HG03571 (cell line): Measurements from ENCODE around the gene ADCK2.
"Not testable (repeated sequence)": the region's sequence is repeated elsewhere in the genome, so short reads cannot be mapped to it uniquely, and the experiment has no call there.

ENCODE experiments used
- ATAC-seq: cut with Tn5 transposase; IDR thresholded peaks from one replicate; pipeline ENCODE4 v1.9.1; 2021; ENCODE audit not compliant: unreplicated experiment

Gene ADCK2

DNA sequence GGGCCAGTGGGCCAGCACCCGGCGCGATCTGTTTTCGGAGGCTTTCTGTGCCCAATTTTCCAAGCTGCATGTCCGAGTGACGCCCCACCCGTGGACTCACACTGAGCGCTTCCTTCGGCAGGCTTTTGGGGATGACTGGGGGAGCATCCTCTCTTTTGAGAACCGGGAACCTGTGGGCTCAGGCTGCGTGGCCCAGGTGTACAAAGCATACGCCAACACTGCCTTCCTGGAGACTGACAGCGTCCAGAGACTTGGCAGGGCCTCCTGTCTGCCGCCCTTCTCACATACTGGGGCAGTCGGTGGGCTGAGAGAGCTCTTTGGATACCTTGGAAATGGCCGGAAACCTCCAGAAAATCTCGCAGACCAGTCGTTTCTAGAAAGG, 1.0 kb downstream of the ADCK2 start:
- no peak for ATAC-seq

DNA sequence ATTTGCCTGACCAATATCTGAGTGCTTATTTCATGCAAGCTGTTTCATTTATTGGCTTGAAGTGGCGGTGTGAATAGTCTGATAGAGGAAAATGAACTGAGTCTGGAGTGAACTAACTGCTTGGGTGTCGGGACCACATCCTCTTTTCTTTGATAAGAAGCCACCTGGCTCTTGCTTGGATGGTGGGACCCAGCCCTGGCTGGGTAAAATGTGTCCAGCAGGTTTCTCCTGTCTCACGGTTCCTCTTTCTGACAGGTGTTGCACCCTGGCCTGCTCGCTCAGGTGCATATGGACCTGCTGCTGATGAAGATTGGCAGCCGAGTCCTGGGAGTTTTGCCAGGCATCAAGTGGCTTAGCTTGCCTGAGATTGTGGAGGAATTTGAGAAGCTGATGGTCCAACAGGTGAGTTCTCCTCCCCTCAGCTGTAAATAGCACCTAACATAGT, 1.6 kb downstream of the ADCK2 start:
- no peak for ATAC-seq

DNA sequence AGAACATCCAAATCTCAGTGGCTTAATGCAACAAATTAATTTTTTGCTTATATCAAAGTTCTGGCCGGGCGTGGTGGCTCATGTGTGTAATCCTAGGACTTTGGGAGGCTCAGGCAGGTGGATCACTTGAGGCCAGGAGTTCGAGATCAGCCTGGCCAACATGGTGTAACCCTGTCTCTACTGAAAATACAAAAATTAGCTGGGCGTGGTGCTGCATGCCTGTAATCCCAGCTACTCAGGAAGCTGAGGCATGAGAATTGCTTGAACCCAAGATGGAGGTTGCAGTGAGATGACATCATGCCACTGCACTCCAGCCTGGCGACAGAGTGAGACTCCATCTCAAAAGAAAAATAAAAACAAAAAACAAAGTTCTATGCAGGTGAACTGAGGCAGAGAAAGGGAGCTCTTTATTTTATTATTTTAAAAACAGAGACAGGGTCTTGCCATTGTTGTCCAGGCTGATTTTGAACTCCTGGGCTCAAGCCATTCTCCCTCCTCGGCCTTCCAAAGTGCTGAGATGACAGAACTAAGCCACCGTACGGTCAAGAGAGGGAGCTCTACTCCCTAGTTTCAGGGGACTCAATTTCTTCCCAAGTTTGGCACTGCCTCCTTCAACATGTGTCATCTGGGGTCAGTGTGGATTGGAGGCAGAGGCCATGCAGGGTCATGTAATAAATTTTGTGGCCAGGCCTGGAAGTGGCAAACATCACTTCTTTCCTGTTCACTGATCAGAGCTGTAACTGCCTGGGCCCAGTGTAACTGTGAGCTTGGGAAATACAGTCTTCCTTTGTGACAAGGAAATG, 2.4 kb downstream of the ADCK2 start:
- ATAC-seq: no peak

DNA sequence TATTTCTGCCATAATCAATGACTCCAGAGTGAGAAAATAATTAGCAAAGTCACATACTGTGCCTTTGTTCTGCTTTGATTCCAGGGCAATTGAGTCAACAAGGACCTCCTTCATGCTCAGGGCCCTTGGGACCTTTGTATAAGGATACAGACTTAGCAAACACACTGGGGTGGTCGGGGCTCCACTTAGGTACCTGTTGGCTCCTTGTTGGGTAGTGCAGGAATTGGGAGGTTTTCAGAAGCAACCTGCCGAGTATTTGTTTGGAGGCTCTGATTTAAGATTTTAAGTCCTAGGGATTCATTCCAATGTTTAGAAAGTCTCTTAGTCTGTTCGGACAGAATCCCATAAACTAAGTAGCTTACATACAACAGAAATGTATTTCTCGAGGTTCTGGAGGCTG, 3.0 kb downstream of the ADCK2 start:
- ATAC-seq: no peak

DNA sequence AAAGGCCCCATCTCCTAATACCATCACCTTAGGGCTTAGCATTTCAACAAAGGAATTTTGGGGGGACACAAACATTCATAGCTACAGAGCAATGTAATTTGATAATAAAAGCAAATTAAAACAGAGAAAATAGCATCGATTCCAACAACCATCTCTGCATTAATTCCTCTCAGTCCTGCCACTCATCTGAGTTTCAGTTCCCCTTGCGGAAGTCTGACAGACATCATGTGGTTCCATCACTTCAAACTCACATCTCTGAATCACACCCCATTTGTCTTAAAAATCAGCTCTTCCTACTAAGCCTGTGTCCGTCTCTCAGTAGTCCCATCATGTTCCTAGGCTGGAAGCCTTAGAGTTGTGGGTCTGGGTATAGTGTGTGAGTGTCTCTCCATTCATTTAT, 3.6 kb downstream of the ADCK2 start:
- ATAC-seq: peak; percentile 47

DNA sequence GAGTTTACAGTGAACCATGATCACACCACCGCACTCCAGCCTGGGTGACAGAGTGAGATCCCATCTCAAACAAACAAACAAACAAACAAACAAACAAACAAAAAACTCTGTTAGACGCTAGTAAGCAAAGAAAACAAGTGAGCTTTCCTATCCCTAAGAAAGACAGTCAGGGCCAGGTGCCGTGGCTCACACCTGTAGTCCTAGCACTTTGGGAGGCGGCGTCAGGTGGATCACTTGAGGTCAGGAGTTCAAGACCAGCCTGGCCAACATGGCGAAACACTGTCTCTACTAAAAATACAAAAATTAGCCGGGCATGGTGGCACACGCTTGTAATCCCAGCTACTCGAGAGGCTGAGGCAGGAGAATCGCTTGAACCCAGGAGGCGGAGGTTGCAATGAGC, 4.2 kb downstream of the ADCK2 start:
- ATAC-seq: not testable (repeated sequence)

DNA sequence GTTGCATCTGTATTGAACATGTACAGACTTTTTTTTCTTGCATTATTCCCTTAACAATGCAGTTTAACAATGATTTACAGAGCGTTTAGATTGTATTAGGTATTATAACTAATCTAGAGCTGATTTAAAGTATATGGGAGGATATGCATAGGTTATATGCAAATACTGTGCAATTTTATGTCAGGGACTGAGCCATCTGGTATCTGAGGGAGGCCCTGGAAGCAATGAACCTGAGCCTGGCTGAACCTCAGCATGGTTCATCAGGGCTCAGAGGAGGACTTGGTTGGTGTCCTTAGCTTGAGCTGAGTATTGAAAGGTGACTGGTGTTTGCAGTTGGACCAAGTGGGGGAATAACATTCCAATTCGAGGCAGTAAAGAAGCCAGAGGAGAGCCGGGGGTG, 4.8 kb downstream of the ADCK2 start:
- ATAC-seq: no peak

DNA sequence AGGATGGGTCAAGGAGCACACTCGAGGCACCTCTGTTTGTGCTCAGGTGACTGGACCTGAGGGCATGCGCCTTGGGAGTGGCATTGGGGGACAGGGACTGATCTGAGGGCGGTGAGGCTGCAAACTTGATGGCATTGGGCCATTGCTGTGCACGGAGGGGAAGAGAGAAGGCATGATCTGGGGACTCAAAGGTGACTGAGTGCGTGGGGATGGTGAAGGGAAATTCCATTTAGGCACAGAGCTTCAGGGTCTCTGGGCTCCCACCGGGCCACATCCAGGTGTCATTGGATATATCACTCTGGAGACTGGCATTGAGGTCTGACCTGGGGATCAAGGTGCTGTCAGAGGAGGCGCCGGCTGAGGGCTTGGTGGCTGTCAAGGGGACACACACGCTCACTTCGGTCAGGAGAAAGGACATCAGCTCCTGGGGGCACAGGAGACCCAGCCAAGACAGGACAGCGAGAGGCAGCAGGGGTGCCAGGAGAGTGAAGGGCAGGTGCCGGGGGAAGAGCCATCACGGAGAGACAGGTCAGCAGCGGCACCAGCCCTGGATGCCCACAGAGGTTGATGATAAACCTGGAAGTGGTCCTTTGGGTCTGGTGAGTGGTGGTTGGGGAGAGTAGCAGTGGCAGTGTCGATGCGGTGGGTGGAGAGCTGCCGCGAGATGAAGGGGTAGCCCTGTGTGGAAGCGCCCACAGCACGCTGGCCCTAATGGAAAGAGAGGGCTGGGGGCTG, 5.5 kb downstream of the ADCK2 start:
- ATAC-seq: no peak

DNA sequence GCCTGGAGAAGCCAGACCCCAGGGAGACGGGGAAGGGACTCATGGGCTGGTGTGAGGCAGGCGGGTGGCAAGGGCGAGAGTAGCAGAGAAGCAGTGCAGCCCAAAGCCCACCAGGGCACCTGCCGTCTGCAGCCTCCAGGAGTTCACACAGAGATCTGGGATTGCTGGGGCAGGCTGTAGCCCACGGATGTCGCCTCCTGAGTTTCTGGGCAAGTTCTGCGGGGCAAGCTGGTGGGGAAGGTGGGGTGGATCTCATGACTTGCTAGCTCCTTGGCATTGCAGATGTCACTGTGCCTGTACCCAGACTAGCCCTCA, 6.0 kb downstream of the ADCK2 start:
- no peak for ATAC-seq

DNA sequence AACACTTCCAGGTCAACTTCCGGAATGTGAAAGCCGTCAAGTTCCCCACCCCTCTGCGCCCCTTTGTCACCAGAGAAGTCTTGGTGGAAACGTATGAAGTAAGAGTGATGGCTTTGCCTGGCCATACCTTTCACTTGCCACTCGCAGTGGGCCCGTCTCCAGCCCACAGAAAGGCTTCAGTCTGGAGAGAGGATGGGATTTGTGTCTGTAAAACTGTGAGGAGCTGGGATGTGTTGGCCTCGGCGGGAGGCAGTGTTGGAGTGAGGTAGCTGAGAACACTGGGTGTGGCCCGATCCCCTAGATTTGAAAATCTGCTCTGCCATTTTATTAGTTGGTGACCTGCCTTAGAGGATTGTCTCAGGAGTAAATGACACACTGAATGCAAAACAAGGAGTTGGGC, 6.4 kb downstream of the ADCK2 start:
- no peak for ATAC-seq

DNA sequence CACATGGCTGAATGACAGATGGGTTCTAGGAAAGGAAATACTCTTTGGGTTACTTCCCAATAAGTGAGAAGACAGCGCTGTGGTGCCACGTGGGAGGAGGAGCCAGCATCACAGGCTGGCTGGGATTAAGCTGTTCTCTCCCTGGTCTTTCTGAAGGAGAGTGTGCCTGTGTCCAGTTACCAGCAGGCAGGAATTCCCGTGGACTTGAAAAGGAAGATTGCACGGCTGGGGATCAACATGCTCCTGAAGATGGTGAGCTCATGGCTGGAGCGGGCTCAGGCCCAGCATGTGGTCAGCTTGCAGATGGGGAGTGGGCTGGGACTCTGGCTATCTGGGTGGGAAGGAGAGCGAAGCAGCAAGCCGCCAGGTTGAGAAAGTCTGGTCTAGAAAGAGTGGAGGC, 8.1 kb downstream of the ADCK2 start:
- no peak for ATAC-seq

DNA sequence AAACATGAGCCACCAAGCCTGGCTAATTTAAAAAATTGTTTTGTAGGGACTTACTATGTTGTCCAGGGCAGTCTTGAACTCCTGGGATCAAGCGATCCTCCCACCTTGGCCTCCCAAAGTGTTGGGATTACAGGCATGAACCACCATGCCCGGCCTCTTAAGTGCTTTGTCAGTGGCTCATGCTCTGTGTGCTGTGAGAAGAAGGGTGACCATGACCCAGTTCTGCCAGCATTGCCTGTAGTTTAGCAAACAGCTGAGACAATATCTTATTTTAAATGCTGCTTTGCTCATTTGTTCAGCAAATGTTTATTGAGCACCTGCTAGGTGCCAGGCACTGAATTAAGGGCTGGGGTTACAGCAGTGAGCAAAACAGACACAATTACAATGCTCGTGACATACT, 9.0 kb downstream of the ADCK2 start:
- ATAC-seq: no peak

DNA sequence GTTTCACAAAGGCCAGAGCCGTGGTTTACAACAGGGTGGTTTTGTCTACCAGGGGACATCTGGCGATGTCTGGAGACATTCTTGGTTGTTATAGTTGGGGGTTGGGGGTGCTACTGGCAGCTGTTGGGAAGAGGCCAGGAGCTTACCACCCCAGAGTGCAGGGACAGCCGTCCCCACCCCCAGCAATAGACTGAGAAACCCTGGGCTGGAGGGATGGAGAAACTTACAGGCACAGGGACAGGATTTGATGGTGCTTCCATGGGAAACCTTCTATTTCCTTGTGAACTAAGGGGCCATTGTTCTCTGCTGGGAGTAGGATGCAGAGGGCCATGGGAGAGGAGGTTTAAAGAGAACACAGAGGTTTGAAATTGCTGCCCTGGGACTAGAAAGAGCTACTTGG, 10.9 kb downstream of the ADCK2 start:
- no peak for ATAC-seq

DNA sequence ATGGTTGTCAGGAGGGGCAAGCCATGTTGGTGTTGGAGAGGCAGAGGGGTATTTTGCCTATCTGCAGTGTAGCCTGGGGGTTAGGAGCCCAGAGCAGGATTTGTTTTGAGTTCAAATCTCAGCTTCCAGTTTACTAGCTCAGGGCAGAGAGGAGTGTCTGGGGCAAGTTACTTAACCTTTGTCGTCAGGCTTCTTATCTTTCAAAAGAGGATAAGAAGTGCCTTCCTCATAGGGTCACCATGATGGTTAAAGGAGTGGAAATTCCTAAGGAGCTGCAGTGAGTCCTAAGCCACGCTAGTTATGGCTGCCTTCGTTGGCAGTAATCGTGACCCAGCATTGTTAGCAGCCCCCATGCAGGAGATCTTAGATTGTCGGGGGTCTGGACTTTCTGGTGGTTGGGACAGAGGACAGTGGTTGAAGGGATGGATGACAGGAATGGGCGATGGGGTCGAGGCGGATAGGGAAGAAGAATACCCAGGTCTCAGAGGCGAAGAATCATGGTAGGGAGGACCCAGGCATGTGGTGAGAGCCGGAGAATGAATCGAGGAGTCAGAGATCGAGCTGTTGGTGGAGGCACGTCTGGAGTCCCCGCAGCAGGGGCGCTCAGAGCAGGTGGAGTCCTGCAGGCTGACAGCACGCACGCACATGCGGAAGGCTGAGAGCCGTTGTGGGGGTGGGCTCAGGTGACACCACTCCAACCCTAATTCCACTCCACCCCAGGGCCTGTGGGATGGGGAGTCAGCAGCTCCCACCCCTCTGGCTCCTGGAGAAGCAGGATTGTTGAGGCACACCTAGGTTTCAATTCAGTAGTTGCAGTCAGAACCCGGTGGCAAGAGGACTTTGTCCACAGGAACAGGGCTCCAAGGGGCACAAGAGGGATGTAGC, 11.6 kb downstream of the ADCK2 start:
- no peak for ATAC-seq

DNA sequence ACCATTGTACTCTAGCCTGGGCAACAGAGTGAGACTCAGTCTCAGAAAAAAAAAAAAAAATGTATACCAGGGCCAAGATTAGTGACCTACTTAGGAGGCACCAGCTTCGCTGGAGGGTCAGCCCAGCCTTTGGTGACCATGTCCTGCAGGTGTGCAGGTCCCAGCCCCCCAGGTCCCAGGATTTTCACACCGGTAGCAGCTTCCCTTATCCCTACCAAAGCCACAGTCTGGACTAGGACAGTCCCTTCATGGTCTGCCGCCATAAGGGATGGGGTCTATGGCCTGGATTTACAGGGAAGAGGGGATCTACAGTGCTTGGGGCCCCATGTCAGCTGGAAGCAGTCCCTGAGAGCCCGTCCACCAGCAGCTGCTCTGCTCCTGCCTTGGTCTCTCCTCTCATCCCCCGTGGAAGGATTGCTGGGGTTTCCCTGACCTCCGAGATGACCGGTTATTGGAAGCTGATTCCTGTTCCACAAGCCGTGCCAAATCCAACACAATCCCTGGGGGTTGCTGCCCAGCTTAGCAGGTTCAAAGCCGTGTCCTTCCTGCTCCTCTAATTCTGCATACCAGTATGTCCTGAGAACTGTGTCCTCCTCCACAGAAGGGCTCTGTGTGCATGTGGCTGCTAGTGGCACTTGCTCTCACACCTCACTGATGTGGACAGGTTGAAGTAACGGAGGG, 12.8 kb downstream of the ADCK2 start:
- no peak for ATAC-seq

DNA sequence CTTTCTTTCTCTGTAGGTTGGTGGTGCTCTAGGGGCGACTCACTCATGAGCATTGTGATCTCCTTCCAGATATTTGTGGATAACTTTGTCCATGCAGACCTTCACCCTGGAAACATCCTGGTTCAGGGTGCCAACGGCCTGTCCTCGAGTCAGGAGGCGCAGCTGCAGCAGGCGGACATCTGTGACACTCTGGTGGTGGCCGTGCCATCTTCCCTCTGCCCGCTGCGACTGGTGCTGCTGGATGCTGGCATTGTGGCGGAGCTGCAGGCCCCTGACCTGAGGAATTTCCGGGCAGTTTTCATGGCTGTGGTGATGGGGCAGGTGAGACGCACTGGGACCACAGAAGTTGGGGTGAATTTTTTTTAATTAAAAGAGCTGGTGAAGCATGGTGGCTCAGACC, 14.2 kb downstream of the ADCK2 start:
- no peak for ATAC-seq

DNA sequence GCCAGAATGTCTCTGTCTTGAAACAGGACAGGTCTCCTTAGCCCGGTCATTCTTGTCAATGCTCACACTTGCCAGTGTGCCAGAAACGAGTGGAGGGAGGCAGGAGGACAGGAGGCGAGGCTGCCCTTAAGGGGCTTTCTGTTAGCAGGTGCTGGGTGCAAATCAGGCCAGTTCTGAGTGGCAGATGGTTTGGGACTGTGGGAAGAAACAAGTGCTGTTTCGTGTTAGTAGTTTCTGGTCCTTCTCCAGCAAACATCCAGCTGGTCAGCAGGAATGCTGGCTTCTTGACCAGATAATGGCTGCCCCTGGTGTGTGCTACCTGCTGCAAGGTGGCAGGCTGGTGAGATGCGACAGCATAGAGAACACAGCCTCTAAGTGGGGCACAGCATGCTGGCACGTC, 15.6 kb downstream of the ADCK2 start:
- ATAC-seq: no peak

DNA sequence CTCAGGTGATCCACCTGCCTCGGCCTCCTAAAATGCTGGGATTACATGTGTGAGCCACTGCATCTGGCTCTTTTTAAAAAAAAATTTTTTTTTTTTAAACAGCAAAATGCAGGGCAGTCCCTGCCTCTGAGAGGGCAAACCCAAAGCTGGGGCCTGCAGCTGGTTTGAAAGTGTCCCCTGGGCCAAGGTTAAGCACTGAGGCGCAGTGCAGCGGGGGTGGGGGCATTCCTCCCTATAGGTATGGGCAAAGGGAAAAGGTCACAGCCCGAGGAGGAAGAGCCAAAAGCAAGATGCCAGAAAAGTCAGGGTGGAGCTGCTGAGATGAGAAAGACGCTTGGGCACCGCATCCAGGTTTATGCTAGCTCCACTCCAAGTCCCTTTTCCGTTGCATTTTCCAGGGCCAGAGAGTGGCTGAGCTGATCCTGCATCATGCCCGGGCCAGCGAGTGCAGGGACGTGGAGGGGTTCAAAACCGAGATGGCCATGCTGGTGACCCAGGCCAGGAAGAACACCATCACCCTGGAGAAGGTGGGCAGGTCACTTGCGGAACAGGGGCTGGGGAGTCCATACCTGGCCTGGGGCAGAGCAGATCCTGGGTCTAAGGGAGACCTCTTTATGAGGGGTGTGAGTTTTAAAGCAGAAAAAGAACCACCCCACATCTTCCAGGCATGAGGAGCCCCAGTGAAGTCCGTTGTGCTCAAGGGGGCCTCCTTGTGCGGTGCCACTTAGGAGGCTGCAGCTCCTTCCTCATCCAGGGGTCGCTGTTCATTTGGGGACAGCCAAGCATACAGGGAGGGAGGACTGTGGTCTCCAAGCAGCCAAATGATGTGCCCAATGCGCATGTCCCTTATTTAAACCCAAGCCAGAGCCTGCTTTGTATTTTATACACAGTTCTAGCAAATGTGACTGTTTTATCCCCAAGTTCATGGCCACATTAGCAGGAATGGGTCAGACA, 16.7 kb downstream of the ADCK2 start:
- no peak for ATAC-seq

DNA sequence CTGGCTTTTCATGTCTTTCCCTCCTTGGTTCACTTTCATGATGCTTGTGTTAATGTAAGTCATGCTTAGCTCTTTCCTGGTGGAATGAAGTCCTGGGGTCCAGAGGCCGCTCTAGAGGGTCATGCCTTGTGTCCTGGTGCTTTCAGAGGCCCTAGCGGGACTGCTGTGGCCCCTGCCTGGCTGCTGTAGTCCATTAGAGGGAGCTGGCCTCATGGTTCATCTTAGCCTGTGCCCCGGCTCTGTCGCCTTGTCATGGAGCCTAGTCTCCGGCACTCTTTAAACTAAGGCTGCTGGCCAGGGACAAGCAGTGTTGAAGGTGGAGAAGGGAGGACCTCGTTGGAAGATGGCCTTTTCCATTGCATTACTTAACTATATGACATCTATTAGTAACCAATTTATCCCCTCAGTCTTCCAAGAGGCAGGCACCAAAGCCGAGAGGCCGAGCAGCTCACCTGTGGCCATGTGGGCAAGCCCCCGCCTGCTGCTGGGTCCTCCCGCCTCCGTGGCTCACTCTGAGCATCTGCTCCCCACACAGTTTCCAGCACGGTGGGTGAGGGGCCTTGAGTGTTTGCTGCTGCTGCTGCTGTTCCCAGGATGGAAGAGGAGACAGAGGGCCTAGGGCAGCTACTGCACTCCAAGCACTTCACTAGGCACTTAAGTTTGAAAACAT, 18.8 kb downstream of the ADCK2 start:
- no peak for ATAC-seq

DNA sequence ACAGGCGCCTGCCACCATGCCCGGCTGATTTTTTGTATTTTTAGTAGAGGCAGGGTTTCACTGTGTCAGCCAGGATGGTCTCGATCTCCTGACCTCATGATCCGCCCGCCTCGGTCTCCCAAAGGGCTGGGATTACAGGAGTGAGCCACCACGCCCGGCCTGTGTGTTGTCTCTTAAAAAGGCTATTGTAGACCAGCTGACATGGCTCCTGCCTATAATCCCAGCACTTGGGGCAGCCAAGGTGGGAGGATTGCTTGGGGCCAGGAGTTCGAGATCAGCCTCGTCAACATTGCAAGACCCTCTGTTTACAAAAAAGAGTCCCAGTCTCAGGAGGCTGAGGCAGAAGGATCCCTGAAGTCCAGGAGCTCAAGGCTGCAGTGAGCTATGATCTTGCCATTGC, 21.1 kb downstream of the ADCK2 start:
- ATAC-seq: not testable (repeated sequence)
